ENCODE results near the gene NDUFB2.
"Not testable (repeated sequence)": the region's sequence is repeated elsewhere in the genome, so short reads cannot be mapped to it uniquely, and the experiment has no call there.

The NDUFB2 gene

DNA sequence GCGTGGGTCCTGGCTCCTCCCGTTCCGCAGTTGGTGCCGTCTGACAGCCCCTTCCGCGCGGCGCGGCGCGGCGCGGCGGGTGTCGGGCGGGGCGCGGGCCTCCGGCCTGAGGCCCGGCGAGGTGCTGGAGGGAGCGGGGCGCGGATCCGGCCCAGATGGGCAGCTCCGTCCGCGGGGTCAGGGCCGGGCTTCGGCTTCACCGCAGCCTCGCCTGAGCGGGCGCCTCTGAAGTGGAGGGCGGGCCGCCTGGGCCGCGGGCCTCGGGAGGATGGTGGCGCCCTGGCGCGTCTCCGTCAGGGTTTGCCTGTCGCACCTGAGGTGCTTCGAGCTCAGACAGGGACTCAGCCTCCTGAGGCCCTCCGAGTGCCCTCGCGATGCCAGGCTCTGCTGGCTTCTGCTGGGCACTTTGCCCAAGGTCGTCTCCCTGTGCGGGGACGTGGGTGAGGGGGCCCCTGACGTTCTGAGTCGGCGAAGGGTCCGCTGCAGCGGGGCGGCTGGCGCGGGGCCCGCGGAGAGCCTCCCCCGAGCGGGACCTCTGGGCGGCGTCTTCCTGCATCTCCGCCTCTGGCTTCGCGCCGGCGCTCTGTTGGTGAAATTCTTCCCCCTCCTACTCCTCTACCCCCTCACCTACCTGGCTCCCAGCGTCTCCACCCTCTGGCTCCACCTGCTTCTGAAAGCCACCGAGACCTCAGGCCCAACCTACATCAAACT, 23.3 kb upstream of the NDUFB2 start:
- DNase-seq: peak; percentile 52

DNA sequence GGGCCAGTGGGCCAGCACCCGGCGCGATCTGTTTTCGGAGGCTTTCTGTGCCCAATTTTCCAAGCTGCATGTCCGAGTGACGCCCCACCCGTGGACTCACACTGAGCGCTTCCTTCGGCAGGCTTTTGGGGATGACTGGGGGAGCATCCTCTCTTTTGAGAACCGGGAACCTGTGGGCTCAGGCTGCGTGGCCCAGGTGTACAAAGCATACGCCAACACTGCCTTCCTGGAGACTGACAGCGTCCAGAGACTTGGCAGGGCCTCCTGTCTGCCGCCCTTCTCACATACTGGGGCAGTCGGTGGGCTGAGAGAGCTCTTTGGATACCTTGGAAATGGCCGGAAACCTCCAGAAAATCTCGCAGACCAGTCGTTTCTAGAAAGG, 22.7 kb upstream of the NDUFB2 start:
- DNase-seq: no peak

DNA sequence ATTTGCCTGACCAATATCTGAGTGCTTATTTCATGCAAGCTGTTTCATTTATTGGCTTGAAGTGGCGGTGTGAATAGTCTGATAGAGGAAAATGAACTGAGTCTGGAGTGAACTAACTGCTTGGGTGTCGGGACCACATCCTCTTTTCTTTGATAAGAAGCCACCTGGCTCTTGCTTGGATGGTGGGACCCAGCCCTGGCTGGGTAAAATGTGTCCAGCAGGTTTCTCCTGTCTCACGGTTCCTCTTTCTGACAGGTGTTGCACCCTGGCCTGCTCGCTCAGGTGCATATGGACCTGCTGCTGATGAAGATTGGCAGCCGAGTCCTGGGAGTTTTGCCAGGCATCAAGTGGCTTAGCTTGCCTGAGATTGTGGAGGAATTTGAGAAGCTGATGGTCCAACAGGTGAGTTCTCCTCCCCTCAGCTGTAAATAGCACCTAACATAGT, 22.1 kb upstream of the NDUFB2 start:
- no peak for DNase-seq

DNA sequence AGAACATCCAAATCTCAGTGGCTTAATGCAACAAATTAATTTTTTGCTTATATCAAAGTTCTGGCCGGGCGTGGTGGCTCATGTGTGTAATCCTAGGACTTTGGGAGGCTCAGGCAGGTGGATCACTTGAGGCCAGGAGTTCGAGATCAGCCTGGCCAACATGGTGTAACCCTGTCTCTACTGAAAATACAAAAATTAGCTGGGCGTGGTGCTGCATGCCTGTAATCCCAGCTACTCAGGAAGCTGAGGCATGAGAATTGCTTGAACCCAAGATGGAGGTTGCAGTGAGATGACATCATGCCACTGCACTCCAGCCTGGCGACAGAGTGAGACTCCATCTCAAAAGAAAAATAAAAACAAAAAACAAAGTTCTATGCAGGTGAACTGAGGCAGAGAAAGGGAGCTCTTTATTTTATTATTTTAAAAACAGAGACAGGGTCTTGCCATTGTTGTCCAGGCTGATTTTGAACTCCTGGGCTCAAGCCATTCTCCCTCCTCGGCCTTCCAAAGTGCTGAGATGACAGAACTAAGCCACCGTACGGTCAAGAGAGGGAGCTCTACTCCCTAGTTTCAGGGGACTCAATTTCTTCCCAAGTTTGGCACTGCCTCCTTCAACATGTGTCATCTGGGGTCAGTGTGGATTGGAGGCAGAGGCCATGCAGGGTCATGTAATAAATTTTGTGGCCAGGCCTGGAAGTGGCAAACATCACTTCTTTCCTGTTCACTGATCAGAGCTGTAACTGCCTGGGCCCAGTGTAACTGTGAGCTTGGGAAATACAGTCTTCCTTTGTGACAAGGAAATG, 21.4 kb upstream of the NDUFB2 start:
- DNase-seq: peak; percentile 69

DNA sequence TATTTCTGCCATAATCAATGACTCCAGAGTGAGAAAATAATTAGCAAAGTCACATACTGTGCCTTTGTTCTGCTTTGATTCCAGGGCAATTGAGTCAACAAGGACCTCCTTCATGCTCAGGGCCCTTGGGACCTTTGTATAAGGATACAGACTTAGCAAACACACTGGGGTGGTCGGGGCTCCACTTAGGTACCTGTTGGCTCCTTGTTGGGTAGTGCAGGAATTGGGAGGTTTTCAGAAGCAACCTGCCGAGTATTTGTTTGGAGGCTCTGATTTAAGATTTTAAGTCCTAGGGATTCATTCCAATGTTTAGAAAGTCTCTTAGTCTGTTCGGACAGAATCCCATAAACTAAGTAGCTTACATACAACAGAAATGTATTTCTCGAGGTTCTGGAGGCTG, 20.8 kb upstream of the NDUFB2 start:
- DNase-seq: no peak

DNA sequence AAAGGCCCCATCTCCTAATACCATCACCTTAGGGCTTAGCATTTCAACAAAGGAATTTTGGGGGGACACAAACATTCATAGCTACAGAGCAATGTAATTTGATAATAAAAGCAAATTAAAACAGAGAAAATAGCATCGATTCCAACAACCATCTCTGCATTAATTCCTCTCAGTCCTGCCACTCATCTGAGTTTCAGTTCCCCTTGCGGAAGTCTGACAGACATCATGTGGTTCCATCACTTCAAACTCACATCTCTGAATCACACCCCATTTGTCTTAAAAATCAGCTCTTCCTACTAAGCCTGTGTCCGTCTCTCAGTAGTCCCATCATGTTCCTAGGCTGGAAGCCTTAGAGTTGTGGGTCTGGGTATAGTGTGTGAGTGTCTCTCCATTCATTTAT, 20.2 kb upstream of the NDUFB2 start:
- DNase-seq: no peak

DNA sequence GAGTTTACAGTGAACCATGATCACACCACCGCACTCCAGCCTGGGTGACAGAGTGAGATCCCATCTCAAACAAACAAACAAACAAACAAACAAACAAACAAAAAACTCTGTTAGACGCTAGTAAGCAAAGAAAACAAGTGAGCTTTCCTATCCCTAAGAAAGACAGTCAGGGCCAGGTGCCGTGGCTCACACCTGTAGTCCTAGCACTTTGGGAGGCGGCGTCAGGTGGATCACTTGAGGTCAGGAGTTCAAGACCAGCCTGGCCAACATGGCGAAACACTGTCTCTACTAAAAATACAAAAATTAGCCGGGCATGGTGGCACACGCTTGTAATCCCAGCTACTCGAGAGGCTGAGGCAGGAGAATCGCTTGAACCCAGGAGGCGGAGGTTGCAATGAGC, 19.6 kb upstream of the NDUFB2 start:
- DNase-seq: not testable (repeated sequence)

DNA sequence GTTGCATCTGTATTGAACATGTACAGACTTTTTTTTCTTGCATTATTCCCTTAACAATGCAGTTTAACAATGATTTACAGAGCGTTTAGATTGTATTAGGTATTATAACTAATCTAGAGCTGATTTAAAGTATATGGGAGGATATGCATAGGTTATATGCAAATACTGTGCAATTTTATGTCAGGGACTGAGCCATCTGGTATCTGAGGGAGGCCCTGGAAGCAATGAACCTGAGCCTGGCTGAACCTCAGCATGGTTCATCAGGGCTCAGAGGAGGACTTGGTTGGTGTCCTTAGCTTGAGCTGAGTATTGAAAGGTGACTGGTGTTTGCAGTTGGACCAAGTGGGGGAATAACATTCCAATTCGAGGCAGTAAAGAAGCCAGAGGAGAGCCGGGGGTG, 19.0 kb upstream of the NDUFB2 start:
- no peak for DNase-seq

DNA sequence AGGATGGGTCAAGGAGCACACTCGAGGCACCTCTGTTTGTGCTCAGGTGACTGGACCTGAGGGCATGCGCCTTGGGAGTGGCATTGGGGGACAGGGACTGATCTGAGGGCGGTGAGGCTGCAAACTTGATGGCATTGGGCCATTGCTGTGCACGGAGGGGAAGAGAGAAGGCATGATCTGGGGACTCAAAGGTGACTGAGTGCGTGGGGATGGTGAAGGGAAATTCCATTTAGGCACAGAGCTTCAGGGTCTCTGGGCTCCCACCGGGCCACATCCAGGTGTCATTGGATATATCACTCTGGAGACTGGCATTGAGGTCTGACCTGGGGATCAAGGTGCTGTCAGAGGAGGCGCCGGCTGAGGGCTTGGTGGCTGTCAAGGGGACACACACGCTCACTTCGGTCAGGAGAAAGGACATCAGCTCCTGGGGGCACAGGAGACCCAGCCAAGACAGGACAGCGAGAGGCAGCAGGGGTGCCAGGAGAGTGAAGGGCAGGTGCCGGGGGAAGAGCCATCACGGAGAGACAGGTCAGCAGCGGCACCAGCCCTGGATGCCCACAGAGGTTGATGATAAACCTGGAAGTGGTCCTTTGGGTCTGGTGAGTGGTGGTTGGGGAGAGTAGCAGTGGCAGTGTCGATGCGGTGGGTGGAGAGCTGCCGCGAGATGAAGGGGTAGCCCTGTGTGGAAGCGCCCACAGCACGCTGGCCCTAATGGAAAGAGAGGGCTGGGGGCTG, 18.3 kb upstream of the NDUFB2 start:
- DNase-seq: no peak

DNA sequence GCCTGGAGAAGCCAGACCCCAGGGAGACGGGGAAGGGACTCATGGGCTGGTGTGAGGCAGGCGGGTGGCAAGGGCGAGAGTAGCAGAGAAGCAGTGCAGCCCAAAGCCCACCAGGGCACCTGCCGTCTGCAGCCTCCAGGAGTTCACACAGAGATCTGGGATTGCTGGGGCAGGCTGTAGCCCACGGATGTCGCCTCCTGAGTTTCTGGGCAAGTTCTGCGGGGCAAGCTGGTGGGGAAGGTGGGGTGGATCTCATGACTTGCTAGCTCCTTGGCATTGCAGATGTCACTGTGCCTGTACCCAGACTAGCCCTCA, 17.7 kb upstream of the NDUFB2 start:
- DNase-seq: no peak

DNA sequence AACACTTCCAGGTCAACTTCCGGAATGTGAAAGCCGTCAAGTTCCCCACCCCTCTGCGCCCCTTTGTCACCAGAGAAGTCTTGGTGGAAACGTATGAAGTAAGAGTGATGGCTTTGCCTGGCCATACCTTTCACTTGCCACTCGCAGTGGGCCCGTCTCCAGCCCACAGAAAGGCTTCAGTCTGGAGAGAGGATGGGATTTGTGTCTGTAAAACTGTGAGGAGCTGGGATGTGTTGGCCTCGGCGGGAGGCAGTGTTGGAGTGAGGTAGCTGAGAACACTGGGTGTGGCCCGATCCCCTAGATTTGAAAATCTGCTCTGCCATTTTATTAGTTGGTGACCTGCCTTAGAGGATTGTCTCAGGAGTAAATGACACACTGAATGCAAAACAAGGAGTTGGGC, 17.3 kb upstream of the NDUFB2 start:
- DNase-seq: no peak

DNA sequence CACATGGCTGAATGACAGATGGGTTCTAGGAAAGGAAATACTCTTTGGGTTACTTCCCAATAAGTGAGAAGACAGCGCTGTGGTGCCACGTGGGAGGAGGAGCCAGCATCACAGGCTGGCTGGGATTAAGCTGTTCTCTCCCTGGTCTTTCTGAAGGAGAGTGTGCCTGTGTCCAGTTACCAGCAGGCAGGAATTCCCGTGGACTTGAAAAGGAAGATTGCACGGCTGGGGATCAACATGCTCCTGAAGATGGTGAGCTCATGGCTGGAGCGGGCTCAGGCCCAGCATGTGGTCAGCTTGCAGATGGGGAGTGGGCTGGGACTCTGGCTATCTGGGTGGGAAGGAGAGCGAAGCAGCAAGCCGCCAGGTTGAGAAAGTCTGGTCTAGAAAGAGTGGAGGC, 15.6 kb upstream of the NDUFB2 start:
- DNase-seq: no peak

DNA sequence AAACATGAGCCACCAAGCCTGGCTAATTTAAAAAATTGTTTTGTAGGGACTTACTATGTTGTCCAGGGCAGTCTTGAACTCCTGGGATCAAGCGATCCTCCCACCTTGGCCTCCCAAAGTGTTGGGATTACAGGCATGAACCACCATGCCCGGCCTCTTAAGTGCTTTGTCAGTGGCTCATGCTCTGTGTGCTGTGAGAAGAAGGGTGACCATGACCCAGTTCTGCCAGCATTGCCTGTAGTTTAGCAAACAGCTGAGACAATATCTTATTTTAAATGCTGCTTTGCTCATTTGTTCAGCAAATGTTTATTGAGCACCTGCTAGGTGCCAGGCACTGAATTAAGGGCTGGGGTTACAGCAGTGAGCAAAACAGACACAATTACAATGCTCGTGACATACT, 14.7 kb upstream of the NDUFB2 start:
- DNase-seq: no peak

DNA sequence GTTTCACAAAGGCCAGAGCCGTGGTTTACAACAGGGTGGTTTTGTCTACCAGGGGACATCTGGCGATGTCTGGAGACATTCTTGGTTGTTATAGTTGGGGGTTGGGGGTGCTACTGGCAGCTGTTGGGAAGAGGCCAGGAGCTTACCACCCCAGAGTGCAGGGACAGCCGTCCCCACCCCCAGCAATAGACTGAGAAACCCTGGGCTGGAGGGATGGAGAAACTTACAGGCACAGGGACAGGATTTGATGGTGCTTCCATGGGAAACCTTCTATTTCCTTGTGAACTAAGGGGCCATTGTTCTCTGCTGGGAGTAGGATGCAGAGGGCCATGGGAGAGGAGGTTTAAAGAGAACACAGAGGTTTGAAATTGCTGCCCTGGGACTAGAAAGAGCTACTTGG, 12.9 kb upstream of the NDUFB2 start:
- peak; percentile 38 for DNase-seq

DNA sequence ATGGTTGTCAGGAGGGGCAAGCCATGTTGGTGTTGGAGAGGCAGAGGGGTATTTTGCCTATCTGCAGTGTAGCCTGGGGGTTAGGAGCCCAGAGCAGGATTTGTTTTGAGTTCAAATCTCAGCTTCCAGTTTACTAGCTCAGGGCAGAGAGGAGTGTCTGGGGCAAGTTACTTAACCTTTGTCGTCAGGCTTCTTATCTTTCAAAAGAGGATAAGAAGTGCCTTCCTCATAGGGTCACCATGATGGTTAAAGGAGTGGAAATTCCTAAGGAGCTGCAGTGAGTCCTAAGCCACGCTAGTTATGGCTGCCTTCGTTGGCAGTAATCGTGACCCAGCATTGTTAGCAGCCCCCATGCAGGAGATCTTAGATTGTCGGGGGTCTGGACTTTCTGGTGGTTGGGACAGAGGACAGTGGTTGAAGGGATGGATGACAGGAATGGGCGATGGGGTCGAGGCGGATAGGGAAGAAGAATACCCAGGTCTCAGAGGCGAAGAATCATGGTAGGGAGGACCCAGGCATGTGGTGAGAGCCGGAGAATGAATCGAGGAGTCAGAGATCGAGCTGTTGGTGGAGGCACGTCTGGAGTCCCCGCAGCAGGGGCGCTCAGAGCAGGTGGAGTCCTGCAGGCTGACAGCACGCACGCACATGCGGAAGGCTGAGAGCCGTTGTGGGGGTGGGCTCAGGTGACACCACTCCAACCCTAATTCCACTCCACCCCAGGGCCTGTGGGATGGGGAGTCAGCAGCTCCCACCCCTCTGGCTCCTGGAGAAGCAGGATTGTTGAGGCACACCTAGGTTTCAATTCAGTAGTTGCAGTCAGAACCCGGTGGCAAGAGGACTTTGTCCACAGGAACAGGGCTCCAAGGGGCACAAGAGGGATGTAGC, 12.2 kb upstream of the NDUFB2 start:
- DNase-seq: no peak

DNA sequence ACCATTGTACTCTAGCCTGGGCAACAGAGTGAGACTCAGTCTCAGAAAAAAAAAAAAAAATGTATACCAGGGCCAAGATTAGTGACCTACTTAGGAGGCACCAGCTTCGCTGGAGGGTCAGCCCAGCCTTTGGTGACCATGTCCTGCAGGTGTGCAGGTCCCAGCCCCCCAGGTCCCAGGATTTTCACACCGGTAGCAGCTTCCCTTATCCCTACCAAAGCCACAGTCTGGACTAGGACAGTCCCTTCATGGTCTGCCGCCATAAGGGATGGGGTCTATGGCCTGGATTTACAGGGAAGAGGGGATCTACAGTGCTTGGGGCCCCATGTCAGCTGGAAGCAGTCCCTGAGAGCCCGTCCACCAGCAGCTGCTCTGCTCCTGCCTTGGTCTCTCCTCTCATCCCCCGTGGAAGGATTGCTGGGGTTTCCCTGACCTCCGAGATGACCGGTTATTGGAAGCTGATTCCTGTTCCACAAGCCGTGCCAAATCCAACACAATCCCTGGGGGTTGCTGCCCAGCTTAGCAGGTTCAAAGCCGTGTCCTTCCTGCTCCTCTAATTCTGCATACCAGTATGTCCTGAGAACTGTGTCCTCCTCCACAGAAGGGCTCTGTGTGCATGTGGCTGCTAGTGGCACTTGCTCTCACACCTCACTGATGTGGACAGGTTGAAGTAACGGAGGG, 11.0 kb upstream of the NDUFB2 start:
- DNase-seq: no peak

DNA sequence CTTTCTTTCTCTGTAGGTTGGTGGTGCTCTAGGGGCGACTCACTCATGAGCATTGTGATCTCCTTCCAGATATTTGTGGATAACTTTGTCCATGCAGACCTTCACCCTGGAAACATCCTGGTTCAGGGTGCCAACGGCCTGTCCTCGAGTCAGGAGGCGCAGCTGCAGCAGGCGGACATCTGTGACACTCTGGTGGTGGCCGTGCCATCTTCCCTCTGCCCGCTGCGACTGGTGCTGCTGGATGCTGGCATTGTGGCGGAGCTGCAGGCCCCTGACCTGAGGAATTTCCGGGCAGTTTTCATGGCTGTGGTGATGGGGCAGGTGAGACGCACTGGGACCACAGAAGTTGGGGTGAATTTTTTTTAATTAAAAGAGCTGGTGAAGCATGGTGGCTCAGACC, 9.6 kb upstream of the NDUFB2 start:
- DNase-seq: no peak

DNA sequence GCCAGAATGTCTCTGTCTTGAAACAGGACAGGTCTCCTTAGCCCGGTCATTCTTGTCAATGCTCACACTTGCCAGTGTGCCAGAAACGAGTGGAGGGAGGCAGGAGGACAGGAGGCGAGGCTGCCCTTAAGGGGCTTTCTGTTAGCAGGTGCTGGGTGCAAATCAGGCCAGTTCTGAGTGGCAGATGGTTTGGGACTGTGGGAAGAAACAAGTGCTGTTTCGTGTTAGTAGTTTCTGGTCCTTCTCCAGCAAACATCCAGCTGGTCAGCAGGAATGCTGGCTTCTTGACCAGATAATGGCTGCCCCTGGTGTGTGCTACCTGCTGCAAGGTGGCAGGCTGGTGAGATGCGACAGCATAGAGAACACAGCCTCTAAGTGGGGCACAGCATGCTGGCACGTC, 8.2 kb upstream of the NDUFB2 start:
- no peak for DNase-seq

DNA sequence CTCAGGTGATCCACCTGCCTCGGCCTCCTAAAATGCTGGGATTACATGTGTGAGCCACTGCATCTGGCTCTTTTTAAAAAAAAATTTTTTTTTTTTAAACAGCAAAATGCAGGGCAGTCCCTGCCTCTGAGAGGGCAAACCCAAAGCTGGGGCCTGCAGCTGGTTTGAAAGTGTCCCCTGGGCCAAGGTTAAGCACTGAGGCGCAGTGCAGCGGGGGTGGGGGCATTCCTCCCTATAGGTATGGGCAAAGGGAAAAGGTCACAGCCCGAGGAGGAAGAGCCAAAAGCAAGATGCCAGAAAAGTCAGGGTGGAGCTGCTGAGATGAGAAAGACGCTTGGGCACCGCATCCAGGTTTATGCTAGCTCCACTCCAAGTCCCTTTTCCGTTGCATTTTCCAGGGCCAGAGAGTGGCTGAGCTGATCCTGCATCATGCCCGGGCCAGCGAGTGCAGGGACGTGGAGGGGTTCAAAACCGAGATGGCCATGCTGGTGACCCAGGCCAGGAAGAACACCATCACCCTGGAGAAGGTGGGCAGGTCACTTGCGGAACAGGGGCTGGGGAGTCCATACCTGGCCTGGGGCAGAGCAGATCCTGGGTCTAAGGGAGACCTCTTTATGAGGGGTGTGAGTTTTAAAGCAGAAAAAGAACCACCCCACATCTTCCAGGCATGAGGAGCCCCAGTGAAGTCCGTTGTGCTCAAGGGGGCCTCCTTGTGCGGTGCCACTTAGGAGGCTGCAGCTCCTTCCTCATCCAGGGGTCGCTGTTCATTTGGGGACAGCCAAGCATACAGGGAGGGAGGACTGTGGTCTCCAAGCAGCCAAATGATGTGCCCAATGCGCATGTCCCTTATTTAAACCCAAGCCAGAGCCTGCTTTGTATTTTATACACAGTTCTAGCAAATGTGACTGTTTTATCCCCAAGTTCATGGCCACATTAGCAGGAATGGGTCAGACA, 7.0 kb upstream of the NDUFB2 start:
- DNase-seq: no peak

DNA sequence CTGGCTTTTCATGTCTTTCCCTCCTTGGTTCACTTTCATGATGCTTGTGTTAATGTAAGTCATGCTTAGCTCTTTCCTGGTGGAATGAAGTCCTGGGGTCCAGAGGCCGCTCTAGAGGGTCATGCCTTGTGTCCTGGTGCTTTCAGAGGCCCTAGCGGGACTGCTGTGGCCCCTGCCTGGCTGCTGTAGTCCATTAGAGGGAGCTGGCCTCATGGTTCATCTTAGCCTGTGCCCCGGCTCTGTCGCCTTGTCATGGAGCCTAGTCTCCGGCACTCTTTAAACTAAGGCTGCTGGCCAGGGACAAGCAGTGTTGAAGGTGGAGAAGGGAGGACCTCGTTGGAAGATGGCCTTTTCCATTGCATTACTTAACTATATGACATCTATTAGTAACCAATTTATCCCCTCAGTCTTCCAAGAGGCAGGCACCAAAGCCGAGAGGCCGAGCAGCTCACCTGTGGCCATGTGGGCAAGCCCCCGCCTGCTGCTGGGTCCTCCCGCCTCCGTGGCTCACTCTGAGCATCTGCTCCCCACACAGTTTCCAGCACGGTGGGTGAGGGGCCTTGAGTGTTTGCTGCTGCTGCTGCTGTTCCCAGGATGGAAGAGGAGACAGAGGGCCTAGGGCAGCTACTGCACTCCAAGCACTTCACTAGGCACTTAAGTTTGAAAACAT, 5.0 kb upstream of the NDUFB2 start:
- peak; percentile 16 for DNase-seq

DNA sequence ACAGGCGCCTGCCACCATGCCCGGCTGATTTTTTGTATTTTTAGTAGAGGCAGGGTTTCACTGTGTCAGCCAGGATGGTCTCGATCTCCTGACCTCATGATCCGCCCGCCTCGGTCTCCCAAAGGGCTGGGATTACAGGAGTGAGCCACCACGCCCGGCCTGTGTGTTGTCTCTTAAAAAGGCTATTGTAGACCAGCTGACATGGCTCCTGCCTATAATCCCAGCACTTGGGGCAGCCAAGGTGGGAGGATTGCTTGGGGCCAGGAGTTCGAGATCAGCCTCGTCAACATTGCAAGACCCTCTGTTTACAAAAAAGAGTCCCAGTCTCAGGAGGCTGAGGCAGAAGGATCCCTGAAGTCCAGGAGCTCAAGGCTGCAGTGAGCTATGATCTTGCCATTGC, 2.7 kb upstream of the NDUFB2 start:
- DNase-seq: not testable (repeated sequence)
